ENCODE measurements around the gene HOXD10.

The HOXD10 gene

GRCh38 chr2:176133389-176133788 is 16.8 kb downstream of the HOXD10 start:
- peaks cover 36% of the 10 kb centered on the region for H3K4me1 Mint-ChIP-seq
- TF ChIP-seq CTCF (IDR thresholded peaks at IDR 0.05), result no peak
- peak overlapping the region; percentile 100 for H3K27ac Mint-ChIP-seq
- H3K4me3 Mint-ChIP-seq, result peak overlapping the region; percentile 100
- DNase-seq, result no peak
- H3K9me3 Mint-ChIP-seq, result no peaks in the 10 kb centered on the region
- peaks cover 15% of the 10 kb centered on the region for H3K27me3 Mint-ChIP-seq (ENCODE audit: low read depth, poor library complexity)
- peaks cover 22% of the 10 kb centered on the region for H3K36me3 Mint-ChIP-seq (ENCODE audit: low read depth)

- no peak for TF ChIP-seq CTCF (IDR thresholded peaks at IDR 0.05)
- peaks cover 31% of the 10 kb centered on the region for H3K4me1 Mint-ChIP-seq
- peak overlapping the region; percentile 100 for H3K4me3 Mint-ChIP-seq
- H3K27ac Mint-ChIP-seq, result peak overlapping the region; percentile 99
- H3K9me3 Mint-ChIP-seq, result no peaks in the 10 kb centered on the region
- peaks cover 15% of the 10 kb centered on the region for H3K27me3 Mint-ChIP-seq (ENCODE audit: low read depth, poor library complexity)
- H3K36me3 Mint-ChIP-seq (ENCODE audit: low read depth), result peaks cover 29% of the 10 kb centered on the region
- DNase-seq, result no peak
Observed at GRCh38 chr2:176134035-176134434, 17.5 kb downstream of the HOXD10 start.

GRCh38 chr2:176135035-176135440 is 18.5 kb downstream of the HOXD10 start:
- peak overlapping the region; percentile 100 for H3K4me3 Mint-ChIP-seq
- DNase-seq, result no peak
- peak overlapping the region; percentile 99 for H3K27ac Mint-ChIP-seq
- H3K9me3 Mint-ChIP-seq, result no peaks in the 10 kb centered on the region
- no peak for TF ChIP-seq CTCF (IDR thresholded peaks at IDR 0.05)
- H3K4me1 Mint-ChIP-seq, result peaks cover 34% of the 10 kb centered on the region
- H3K27me3 Mint-ChIP-seq (ENCODE audit: low read depth, poor library complexity), result peaks cover 15% of the 10 kb centered on the region
- H3K36me3 Mint-ChIP-seq (ENCODE audit: low read depth), result peaks cover 39% of the 10 kb centered on the region

- peak; percentile 71 for DNase-seq
- peaks cover 47% of the 10 kb centered on the region for H3K36me3 Mint-ChIP-seq (ENCODE audit: low read depth)
Observed at GRCh38 chr2:176136374-176137251, 20.0 kb downstream of the HOXD10 start.

GRCh38 chr2:176137252-176137580 is 20.6 kb downstream of the HOXD10 start:
- TF ChIP-seq CTCF (IDR thresholded peaks at IDR 0.05), result no peak
- DNase-seq, result no peak
- Mint-ChIP-seq H3K27ac (peak overlapping the region; percentile 100), H3K4me3 (peak overlapping the region; percentile 100), H3K4me1 (peaks cover 49% of the 10 kb centered on the region), H3K36me3 (ENCODE audit: low read depth) (peaks cover 42% of the 10 kb centered on the region), H3K27me3 (ENCODE audit: low read depth, poor library complexity) (peaks cover 18% of the 10 kb centered on the region), H3K9me3 (no peaks in the 10 kb centered on the region)

More at GRCh38 chr2:176136374-176137251, 20.0 kb downstream of the HOXD10 start:
- Mint-ChIP-seq H3K27me3 (ENCODE audit: low read depth, poor library complexity) (peaks cover 17% of the 10 kb centered on the region), H3K9me3 (no peaks in the 10 kb centered on the region), H3K27ac (peak overlapping the region; percentile 100), H3K4me3 (peak overlapping the region; percentile 100), H3K4me1 (peaks cover 43% of the 10 kb centered on the region)
- no peak for TF ChIP-seq CTCF (IDR thresholded peaks at IDR 0.05)

GRCh38 chr2:176137906-176138305 is 21.3 kb downstream of the HOXD10 start:
- H3K27ac Mint-ChIP-seq, result peak overlapping the region; percentile 100
- peaks cover 41% of the 10 kb centered on the region for H3K36me3 Mint-ChIP-seq (ENCODE audit: low read depth)
- H3K4me3 Mint-ChIP-seq, result peak overlapping the region; percentile 100
- DNase-seq, result no peak
- peaks cover 53% of the 10 kb centered on the region for H3K4me1 Mint-ChIP-seq
- no peak for TF ChIP-seq CTCF (IDR thresholded peaks at IDR 0.05)
- no peaks in the 10 kb centered on the region for H3K9me3 Mint-ChIP-seq
- H3K27me3 Mint-ChIP-seq (ENCODE audit: low read depth, poor library complexity), result peaks cover 14% of the 10 kb centered on the region

Measured in nephron progenitor cell (in vitro differentiated cells).